Calu3 (cell line): ENCODE measurements around the gene PDE9A. TPM values are rescaled to one million over a fixed set of nuclear protein-coding genes. Genes with fewer than 3 reads are reported as not detected.

Experiments used
- BruUV-seq: library from RNA; stranded (reverse); fragments of 400-500 nt; replicated peaks from 2 replicates; lab custom pipeline; 2021; lab: Mats Ljungman, UMichigan
- CTCF ChIA-PET: fragments of 300-600 bp; sonication (Branson Sonifier 250); formaldehyde crosslinking; loops from one replicate; lab custom pipeline; 2022; ENCODE audit warnings: antibody characterized with exemption; lab: Charles Lee
- DNase-seq: peaks from one replicate; pipeline ENCODE4 v3.0.0; 2022
- H3K27ac Mint-ChIP-seq: one replicate; pipeline ENCODE4 v1.8.0; 2022; ENCODE audit warnings: mixed read lengths; ENCODE audit not compliant: unreplicated experiment
- H3K27me3 Mint-ChIP-seq: one replicate; pipeline ENCODE4 v1.8.0; 2022; ENCODE audit warnings: mixed read lengths; ENCODE audit not compliant: unreplicated experiment
- H3K36me3 Mint-ChIP-seq: one replicate; pipeline ENCODE4 v1.8.0; 2022; ENCODE audit warnings: mild to moderate bottlenecking, moderate library complexity, mixed read lengths; ENCODE audit not compliant: insufficient read depth, unreplicated experiment
- H3K4me1 Mint-ChIP-seq: one replicate; pipeline ENCODE4 v1.8.0; 2022; ENCODE audit warnings: mild to moderate bottlenecking, low read depth, mixed read lengths; ENCODE audit not compliant: unreplicated experiment
- H3K4me3 Mint-ChIP-seq: one replicate; pipeline ENCODE4 v1.8.0; 2022; ENCODE audit warnings: mild to moderate bottlenecking, low read depth, moderate library complexity, mixed read lengths; ENCODE audit not compliant: unreplicated experiment
- H3K9me3 Mint-ChIP-seq: one replicate; pipeline ENCODE4 v1.8.0; 2022; ENCODE audit warnings: low read depth, mixed read lengths; ENCODE audit not compliant: unreplicated experiment
- intact Hi-C: fragments of 100-400 bp; cut with micrococcal nuclease; formaldehyde crosslinking; loops from one replicate; pipeline ENCODE4 v1.10.0; 2022; ENCODE audit not compliant: unreplicated experiment
- total RNA-seq: library from RNA; stranded (reverse); gene quantifications from 2 replicates; pipeline ENCODE4 v1.2.3, GENCODE V29; 2022
- TF ChIP-seq, protein P1 (sequence below): fragments of 200-600 bp; IDR thresholded peaks from one replicate; pipeline ENCODE4 v1.8.0; 2022; ENCODE audit warnings: antibody characterized with exemption; ENCODE audit not compliant: unreplicated experiment

Gene PDE9A
- total RNA-seq, 1 experiment from 2014 or later, result 10.9 TPM

DNA sequence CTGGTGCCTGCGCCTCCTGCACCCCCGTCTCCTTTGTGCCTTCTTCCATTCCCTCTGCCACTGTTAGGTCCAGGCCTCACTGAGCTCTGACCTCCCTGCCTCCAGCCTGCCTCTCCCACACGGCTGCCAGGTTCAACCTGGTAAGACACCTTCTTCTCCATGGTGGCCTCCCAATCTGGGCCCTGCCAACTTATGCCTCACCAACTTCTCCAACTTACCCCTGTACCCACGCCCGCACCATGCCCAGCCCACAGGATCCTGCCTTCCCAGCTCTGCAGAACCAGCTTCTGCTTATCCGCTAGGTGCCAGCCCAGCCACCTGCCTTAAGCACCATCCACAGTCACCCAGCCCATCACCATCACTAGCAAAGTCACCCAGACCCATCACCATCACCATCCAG lies 37.2 kb downstream of the PDE9A start:
- TF ChIP-seq, protein P1, sequence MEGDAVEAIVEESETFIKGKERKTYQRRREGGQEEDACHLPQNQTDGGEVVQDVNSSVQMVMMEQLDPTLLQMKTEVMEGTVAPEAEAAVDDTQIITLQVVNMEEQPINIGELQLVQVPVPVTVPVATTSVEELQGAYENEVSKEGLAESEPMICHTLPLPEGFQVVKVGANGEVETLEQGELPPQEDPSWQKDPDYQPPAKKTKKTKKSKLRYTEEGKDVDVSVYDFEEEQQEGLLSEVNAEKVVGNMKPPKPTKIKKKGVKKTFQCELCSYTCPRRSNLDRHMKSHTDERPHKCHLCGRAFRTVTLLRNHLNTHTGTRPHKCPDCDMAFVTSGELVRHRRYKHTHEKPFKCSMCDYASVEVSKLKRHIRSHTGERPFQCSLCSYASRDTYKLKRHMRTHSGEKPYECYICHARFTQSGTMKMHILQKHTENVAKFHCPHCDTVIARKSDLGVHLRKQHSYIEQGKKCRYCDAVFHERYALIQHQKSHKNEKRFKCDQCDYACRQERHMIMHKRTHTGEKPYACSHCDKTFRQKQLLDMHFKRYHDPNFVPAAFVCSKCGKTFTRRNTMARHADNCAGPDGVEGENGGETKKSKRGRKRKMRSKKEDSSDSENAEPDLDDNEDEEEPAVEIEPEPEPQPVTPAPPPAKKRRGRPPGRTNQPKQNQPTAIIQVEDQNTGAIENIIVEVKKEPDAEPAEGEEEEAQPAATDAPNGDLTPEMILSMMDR, result no peak
- no peaks in the 10 kb centered on the region for H3K4me1 Mint-ChIP-seq
- H3K36me3 Mint-ChIP-seq, result no peaks in the 10 kb centered on the region
- H3K9me3 Mint-ChIP-seq, result no peaks in the 10 kb centered on the region
- CTCF ChIA-PET, result no interaction called here
- no peak overlapping the region for H3K27ac Mint-ChIP-seq
- intact Hi-C loops, result no loop called here
- no peaks in the 10 kb centered on the region for H3K27me3 Mint-ChIP-seq
- H3K4me3 Mint-ChIP-seq, result no peak overlapping the region
- no TSS peak for BruUV-seq
- no peak for DNase-seq

DNA sequence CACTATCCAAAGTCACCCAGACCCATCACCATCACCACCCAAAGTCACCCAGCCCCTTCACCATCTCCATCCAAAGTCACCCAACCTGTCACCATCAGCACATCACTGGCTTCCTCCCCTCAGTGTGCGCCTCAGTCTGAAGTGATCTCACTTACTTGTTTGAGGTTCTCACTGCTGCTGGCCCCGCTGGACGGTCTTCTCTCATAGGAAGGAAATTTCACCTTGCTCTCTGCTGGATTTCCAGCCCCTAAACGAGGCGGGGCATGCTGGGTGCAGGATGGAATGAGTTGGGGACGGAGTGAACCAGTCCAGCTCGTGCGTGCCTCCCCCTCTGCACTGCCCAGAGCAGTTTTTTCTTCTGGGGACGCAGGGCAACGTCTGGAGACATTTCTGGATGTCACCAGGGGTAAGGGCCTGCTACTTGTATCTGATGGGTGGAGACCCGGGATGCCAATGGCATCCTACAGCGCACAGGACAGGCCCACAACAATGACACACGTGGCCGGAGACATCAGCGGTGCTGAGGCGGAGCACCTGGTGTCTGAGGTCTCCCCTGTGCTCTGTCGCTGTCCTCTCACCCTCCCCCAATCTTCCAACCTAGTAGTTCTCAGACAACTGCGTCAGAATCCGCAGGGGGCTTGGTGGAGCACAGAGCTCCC lies 38.6 kb downstream of the PDE9A start:
- CTCF ChIA-PET, result no interaction called here
- Mint-ChIP-seq H3K9me3 (no peaks in the 10 kb centered on the region), H3K36me3 (no peaks in the 10 kb centered on the region), H3K27ac (no peak overlapping the region), H3K4me1 (no peaks in the 10 kb centered on the region), H3K4me3 (no peak overlapping the region), H3K27me3 (no peaks in the 10 kb centered on the region)
- no TSS peak for BruUV-seq
- intact Hi-C loops, result no loop called here
- TF ChIP-seq, protein P1, result no peak
- DNase-seq, result no peak

DNA sequence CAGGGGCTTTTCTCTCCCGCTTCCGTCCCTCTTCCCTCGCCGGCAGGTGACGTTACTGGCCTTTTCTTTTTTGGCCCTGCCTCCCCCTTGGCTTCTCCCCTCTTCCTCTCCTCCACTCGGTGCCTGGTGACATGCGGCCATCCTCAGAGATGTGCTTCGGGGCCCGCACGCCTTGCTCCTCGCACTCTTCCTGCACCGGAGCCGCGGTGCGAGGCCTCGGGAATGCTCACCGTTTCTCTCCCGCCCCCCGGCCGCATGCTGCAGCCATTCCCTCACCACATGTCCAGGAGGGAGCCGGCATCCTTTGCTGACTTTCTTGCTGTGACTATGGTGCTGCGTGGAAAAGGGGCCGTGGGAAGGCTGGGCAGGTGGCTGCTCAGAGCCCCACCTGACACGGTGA lies 39.3 kb downstream of the PDE9A start:
- H3K27me3 Mint-ChIP-seq, result no peaks in the 10 kb centered on the region
- H3K36me3 Mint-ChIP-seq, result no peaks in the 10 kb centered on the region
- CTCF ChIA-PET, result no interaction called here
- intact Hi-C loops, result no loop called here
- H3K9me3 Mint-ChIP-seq, result no peaks in the 10 kb centered on the region
- no TSS peak for BruUV-seq
- DNase-seq, result no peak
- TF ChIP-seq, protein P1, result no peak
- H3K4me1 Mint-ChIP-seq, result no peaks in the 10 kb centered on the region
- H3K27ac Mint-ChIP-seq, result no peak overlapping the region
- no peak overlapping the region for H3K4me3 Mint-ChIP-seq

DNA sequence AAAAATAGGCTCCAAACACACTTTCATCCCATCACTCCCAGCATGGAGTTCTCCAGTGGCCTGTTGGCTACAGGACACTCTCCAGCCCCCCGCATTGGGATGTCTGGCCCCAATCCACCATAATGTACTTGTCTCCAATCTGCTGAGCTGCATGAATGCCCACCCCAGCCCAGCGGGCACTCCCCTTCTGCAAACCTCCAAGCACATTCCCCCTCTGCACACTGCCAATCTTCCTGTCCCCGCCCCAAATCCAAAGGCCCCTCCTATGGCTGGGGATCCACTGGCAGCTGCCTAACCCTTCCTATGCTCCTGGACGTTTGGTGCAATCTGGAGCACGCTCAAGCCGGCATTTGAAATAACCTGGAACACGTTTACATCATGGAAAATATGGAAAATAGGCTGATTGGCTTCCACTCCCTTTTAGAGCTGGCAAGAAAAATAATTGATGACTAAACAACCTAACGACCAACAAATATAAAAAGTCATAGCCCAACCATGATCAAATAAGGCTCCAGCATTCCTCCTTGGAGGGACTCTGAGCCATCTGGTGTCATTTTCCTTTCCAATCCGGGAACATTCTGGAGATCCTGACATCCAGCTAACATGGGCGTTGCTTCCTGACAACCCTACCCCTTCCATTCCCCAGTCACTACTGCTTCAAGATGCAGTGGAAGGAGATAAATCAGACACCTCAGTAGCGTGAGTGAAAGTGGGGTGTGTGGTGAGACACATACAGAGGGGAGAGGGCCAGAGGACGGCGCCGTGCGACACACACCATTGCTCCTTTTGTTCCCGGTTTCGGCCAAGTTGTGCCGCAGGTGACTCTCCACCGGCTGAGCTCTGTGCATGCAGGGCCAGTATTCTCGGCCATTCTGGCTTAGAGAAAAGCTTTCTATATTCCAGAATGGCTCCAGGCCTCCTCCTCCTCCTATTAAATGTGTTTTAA lies 41.6 kb downstream of the PDE9A start:
- peaks cover 6% of the 10 kb centered on the region for H3K36me3 Mint-ChIP-seq
- H3K27me3 Mint-ChIP-seq, result no peaks in the 10 kb centered on the region
- no peak overlapping the region for H3K27ac Mint-ChIP-seq
- no peak overlapping the region for H3K4me3 Mint-ChIP-seq
- no peaks in the 10 kb centered on the region for H3K9me3 Mint-ChIP-seq
- BruUV-seq, result no TSS peak
- TF ChIP-seq, protein P1, result no peak
- no peak for DNase-seq
- H3K4me1 Mint-ChIP-seq, result no peaks in the 10 kb centered on the region
- CTCF ChIA-PET, result no interaction called here
- intact Hi-C loops, result no loop called here
